Thoracic aorta (tissue), 2 donors: Measurements from ENCODE around the gene BRCA2. TPM values are rescaled to one million over a fixed set of nuclear protein-coding genes. Genes with fewer than 3 reads are reported as not detected.

Experiments
- ATAC-seq: fragments of 150-250 bp; one replicate; pipeline ENCODE4 v1.8.0; 2017; ENCODE audit warnings: low read depth; ENCODE audit not compliant: insufficient number of reproducible peaks, low FRiP score
- DNase-seq: peaks from one replicate; pipeline ENCODE4 v3.0.0-alpha.2; 2020; ENCODE audit warnings: low spot score
- H3K27ac ChIP-seq, 2 donors: fragments of 200-600 bp; sonication (generic); 1 replicate in 1 of 2; 2 replicates in 1 of 2; pipeline ENCODE4 v1.5.1; 2016; ENCODE audit warnings: mild to moderate bottlenecking in 2 of 2, moderate library complexity in 2 of 2
- H3K27me3 ChIP-seq: fragments of 200-600 bp; sonication (generic); replicated peaks from 2 replicates; pipeline ENCODE4 v1.6.0; 2016; ENCODE audit warnings: mild to moderate bottlenecking; ENCODE audit not compliant: insufficient read depth
- H3K36me3 ChIP-seq: fragments of 200-600 bp; sonication (generic); one replicate; pipeline ENCODE4 v1.5.1; 2016
- H3K4me1 ChIP-seq, 2 donors: fragments of 200-600 bp; sonication (generic); 1 replicate in 1 of 2; 2 replicates in 1 of 2; pipeline versions ENCODE4 v1.5.1 to v1.6.0; 2016; ENCODE audit warnings: low read depth in 2 of 2, mild to moderate bottlenecking in 1 of 2; ENCODE audit not compliant: control insufficient read depth in 1 of 2
- H3K4me3 ChIP-seq: fragments of 200-600 bp; sonication (generic); 2 replicates; pipeline ENCODE4 v1.5.1; 2016; ENCODE audit warnings: mild to moderate bottlenecking
- H3K9me3 ChIP-seq: fragments of 200-600 bp; sonication (generic); 2 replicates; pipeline ENCODE4 v1.5.1; 2016
- CTCF ChIP-seq: fragments of 200-600 bp; sonication (generic); IDR thresholded peaks from one replicate; pipeline ENCODE4 v1.5.1; 2019; ENCODE audit warnings: antibody characterized with exemption
- total RNA-seq, 2 donors: library from RNA; depleted of rRNA; stranded (reverse); fragments of >200 nt; gene quantifications; one replicate each; pipeline versions ENCODE4 v1.1.0 to v1.2.3, GENCODE V29; 2016

Gene BRCA2
- total RNA-seq, 2 donors from 2014 or later, result 1.5 to 4.6 TPM

- Histone ChIP-seq H3K27ac (no peak overlapping the region), H3K4me3 (no peak overlapping the region), H3K27me3 (no peaks in the 10 kb centered on the region), H3K9me3 (no peaks in the 10 kb centered on the region), H3K4me1 (peaks cover 6 to 14% of the 10 kb centered on the region in 2 donors), H3K36me3 (no peaks in the 10 kb centered on the region)
- DNase-seq (no peak), ATAC-seq (no peak)
- no peak for TF ChIP-seq CTCF
Measured at GRCh38 chr13:32431361-32431760, 116.1 kb downstream of the BRCA2 start.

- Histone ChIP-seq H3K4me3 (no peak overlapping the region), H3K4me1 (peaks cover 6 to 10% of the 10 kb centered on the region in 2 donors), H3K36me3 (no peaks in the 10 kb centered on the region), H3K27ac (no peak overlapping the region), H3K9me3 (no peaks in the 10 kb centered on the region), H3K27me3 (no peaks in the 10 kb centered on the region)
- no peak for TF ChIP-seq CTCF
- no peak for ATAC-seq
- DNase-seq, result no peak
Measured at GRCh38 chr13:32432856-32433255, 117.5 kb downstream of the BRCA2 start.

GRCh38 chr13:32438871-32439270, 123.6 kb downstream of the BRCA2 start:
- TF ChIP-seq CTCF, result no peak
- DNase-seq (no peak), ATAC-seq (no peak)
- peaks cover 3% of the 10 kb centered on the region for H3K36me3 ChIP-seq
- no peaks in the 10 kb centered on the region for H3K27me3 ChIP-seq
- no peaks in the 10 kb centered on the region for H3K9me3 ChIP-seq
- H3K27ac ChIP-seq, result no peak overlapping the region
- H3K4me1 ChIP-seq, result no peaks in the 10 kb centered on the region
- no peak overlapping the region for H3K4me3 ChIP-seq

GRCh38 chr13:32443111-32443510, 127.8 kb downstream of the BRCA2 start:
- H3K36me3 ChIP-seq, result peaks cover under 1% of the 10 kb centered on the region
- DNase-seq, result no peak
- no peaks in the 10 kb centered on the region for H3K4me1 ChIP-seq
- H3K27me3 ChIP-seq, result no peaks in the 10 kb centered on the region
- no peak overlapping the region for H3K27ac ChIP-seq
- H3K4me3 ChIP-seq, result no peak overlapping the region
- no peak for TF ChIP-seq CTCF
- ATAC-seq, result no peak
- H3K9me3 ChIP-seq, result no peaks in the 10 kb centered on the region

GRCh38 chr13:32445461-32445860, 130.2 kb downstream of the BRCA2 start:
- H3K36me3 ChIP-seq, result no peaks in the 10 kb centered on the region

More at GRCh38 chr13:32445461-32445860, 130.2 kb downstream of the BRCA2 start:
- Histone ChIP-seq H3K4me3 (no peak overlapping the region), H3K9me3 (no peaks in the 10 kb centered on the region), H3K27ac (no peak overlapping the region), H3K4me1 (no peaks in the 10 kb centered on the region), H3K27me3 (no peaks in the 10 kb centered on the region)
- no peak for ATAC-seq
- TF ChIP-seq CTCF, result no peak
- DNase-seq, result no peak
